Measurements from ENCODE around the gene C8A. TPM values are rescaled to one million over a fixed set of nuclear protein-coding genes. Genes with fewer than 3 reads are reported as not detected.

Gene C8A
- total and polyA plus RNA-seq, 4 experiments from 2014 or later = not detected

DNA sequence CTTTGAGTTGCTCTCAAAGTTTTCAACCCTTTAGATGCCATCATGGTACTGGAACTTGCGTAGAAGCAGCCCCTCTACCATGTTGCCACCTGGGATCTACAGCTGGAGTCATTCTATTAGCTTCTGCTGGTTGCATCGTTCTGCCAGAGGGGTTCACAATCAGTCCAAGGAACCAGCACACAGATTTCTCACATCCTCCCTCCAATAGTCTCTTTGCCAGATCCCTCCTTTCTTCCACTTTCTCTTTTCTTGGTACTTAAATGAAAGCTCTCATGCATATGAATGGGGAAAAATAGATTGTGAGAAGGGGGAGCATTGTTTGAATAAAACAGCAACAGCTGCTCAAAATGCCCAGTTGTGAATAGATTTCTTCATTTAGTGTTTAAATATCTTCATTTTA, 4.2 kb upstream of the C8A start:
- H3K36me3 ChIP-seq (ENCODE audit: insufficient read depth, low read length) = no peaks in the 10 kb centered on the region
- Mint-ChIP-seq H3K4me3 (no peak overlapping the region), H3K27me3 (peaks cover 0 to 10% of the 10 kb centered on the region in 2 donors), H3K4me1 (no peaks in the 10 kb centered on the region), H3K9me3 (no peaks in the 10 kb centered on the region), H3K36me3 (no peaks in the 10 kb centered on the region), H3K27ac (no peak overlapping the region)
- H3K27me3 ChIP-seq (ENCODE audit: insufficient read depth, low read length) = no peaks in the 10 kb centered on the region
- intact Hi-C loops (cut with micrococcal nuclease) = no loop called here
- H3K9me3 ChIP-seq (ENCODE audit: control insufficient read depth in 1 of 2, low read length in 2 of 2) = no peaks in the 10 kb centered on the region
- DNase-seq = no peak
- H3K4me1 ChIP-seq (ENCODE audit: insufficient read depth, low read length) = no peaks in the 10 kb centered on the region
- POLR2A ChIA-PET (ENCODE audit: partially characterized antibody) = no interaction called here
- no peak overlapping the region for H3K4me3 ChIP-seq (ENCODE audit: low read length in 2 of 2)
- CTCF ChIA-PET (ENCODE audit: partially characterized antibody) = interaction anchor here (0.9 kb wide), 1 partner anchor 17 kb away, joined by 5 read pairs; no protein-coding TSS in a partner anchor
- no peak overlapping the region for H3K27ac ChIP-seq (ENCODE audit: low read depth, low read length)

GRCh38 chr1:56850922-56851321, 3.7 kb upstream of the C8A start:
- Mint-ChIP-seq H3K27me3 (peaks cover 0 to 10% of the 10 kb centered on the region in 2 donors), H3K4me3 (no peak overlapping the region), H3K9me3 (no peaks in the 10 kb centered on the region), H3K36me3 (no peaks in the 10 kb centered on the region), H3K27ac (no peak overlapping the region), H3K4me1 (no peaks in the 10 kb centered on the region)
- intact Hi-C loops (cut with micrococcal nuclease) = no loop called here
- Histone ChIP-seq H3K9me3 (ENCODE audit: control insufficient read depth in 1 of 2, low read length in 2 of 2) (no peaks in the 10 kb centered on the region), H3K36me3 (ENCODE audit: insufficient read depth, low read length) (no peaks in the 10 kb centered on the region), H3K27me3 (ENCODE audit: insufficient read depth, low read length) (no peaks in the 10 kb centered on the region), H3K27ac (ENCODE audit: low read depth, low read length) (no peak overlapping the region), H3K4me1 (ENCODE audit: insufficient read depth, low read length) (no peaks in the 10 kb centered on the region), H3K4me3 (ENCODE audit: low read length in 2 of 2) (no peak overlapping the region)
- no peak for DNase-seq
- CTCF ChIA-PET (ENCODE audit: partially characterized antibody) = interaction anchor here (0.9 kb wide), 1 partner anchor 18 kb away, joined by 5 read pairs; no protein-coding TSS in a partner anchor
- POLR2A ChIA-PET (ENCODE audit: partially characterized antibody) = no interaction called here

- H3K36me3 Mint-ChIP-seq = no peaks in the 10 kb centered on the region
- Histone ChIP-seq H3K27ac (ENCODE audit: low read depth, low read length) (no peak overlapping the region), H3K27me3 (ENCODE audit: insufficient read depth, low read length) (no peaks in the 10 kb centered on the region), H3K36me3 (ENCODE audit: insufficient read depth, low read length) (no peaks in the 10 kb centered on the region), H3K4me1 (ENCODE audit: insufficient read depth, low read length) (no peaks in the 10 kb centered on the region), H3K4me3 (ENCODE audit: low read length in 2 of 2) (no peak overlapping the region), H3K9me3 (ENCODE audit: control insufficient read depth in 1 of 2, low read length in 2 of 2) (no peaks in the 10 kb centered on the region)
- ChIA-PET POLR2A (ENCODE audit: partially characterized antibody) (no interaction called here), CTCF (ENCODE audit: partially characterized antibody) (no interaction called here)
- intact Hi-C loops (cut with micrococcal nuclease) = no loop called here
- peaks cover 0 to 10% of the 10 kb centered on the region in 2 donors for H3K27me3 Mint-ChIP-seq
- H3K9me3 Mint-ChIP-seq = no peaks in the 10 kb centered on the region
- no peak overlapping the region for H3K4me3 Mint-ChIP-seq
- no peaks in the 10 kb centered on the region for H3K4me1 Mint-ChIP-seq
- DNase-seq = no peak
- no peak overlapping the region for H3K27ac Mint-ChIP-seq
These were observed 2.1 kb upstream of the C8A start for GRCh38 chr1:56852476-56852875.

GRCh38 chr1:56855190-56855589, 593 bp downstream of the C8A start:
- no peak overlapping the region for H3K4me3 Mint-ChIP-seq

GRCh38 chr1:56856186-56856585, 1.6 kb downstream of the C8A start:
- no peak overlapping the region for H3K27ac ChIP-seq (ENCODE audit: low read depth, low read length)
- Mint-ChIP-seq H3K27ac (no peak overlapping the region), H3K36me3 (no peaks in the 10 kb centered on the region), H3K27me3 (peaks cover 0 to 5% of the 10 kb centered on the region in 2 donors), H3K4me3 (no peak overlapping the region), H3K4me1 (no peaks in the 10 kb centered on the region), H3K9me3 (peaks cover 0 to 2% (median 0%) of the 10 kb centered on the region in 8 donors)
- no peaks in the 10 kb centered on the region for H3K9me3 ChIP-seq (ENCODE audit: control insufficient read depth in 1 of 2, low read length in 2 of 2)
- no peaks in the 10 kb centered on the region for H3K36me3 ChIP-seq (ENCODE audit: insufficient read depth, low read length)
- POLR2A ChIA-PET (ENCODE audit: partially characterized antibody) = no interaction called here
- H3K4me3 ChIP-seq (ENCODE audit: low read length in 2 of 2) = no peak overlapping the region
- DNase-seq = no peak
- H3K27me3 ChIP-seq (ENCODE audit: insufficient read depth, low read length) = no peaks in the 10 kb centered on the region
- intact Hi-C loops (cut with micrococcal nuclease) = no loop called here
- CTCF ChIA-PET (ENCODE audit: partially characterized antibody) = no interaction called here
- H3K4me1 ChIP-seq (ENCODE audit: insufficient read depth, low read length) = no peaks in the 10 kb centered on the region

More at GRCh38 chr1:56855190-56855589, 593 bp downstream of the C8A start:
- no peaks in the 10 kb centered on the region for H3K9me3 Mint-ChIP-seq
- H3K27ac ChIP-seq (ENCODE audit: low read depth, low read length) = no peak overlapping the region
- CTCF ChIA-PET (ENCODE audit: partially characterized antibody) = no interaction called here
- no peak overlapping the region for H3K27ac Mint-ChIP-seq
- no peaks in the 10 kb centered on the region for H3K36me3 Mint-ChIP-seq
- intact Hi-C loops (cut with micrococcal nuclease) = no loop called here
- H3K36me3 ChIP-seq (ENCODE audit: insufficient read depth, low read length) = no peaks in the 10 kb centered on the region
- no peaks in the 10 kb centered on the region for H3K9me3 ChIP-seq (ENCODE audit: control insufficient read depth in 1 of 2, low read length in 2 of 2)
- no peaks in the 10 kb centered on the region for H3K4me1 Mint-ChIP-seq
- no peak for DNase-seq
- H3K4me1 ChIP-seq (ENCODE audit: insufficient read depth, low read length) = no peaks in the 10 kb centered on the region
- H3K27me3 Mint-ChIP-seq = peaks cover 0 to 5% of the 10 kb centered on the region in 2 donors
- no peak overlapping the region for H3K4me3 ChIP-seq (ENCODE audit: low read length in 2 of 2)
- H3K27me3 ChIP-seq (ENCODE audit: insufficient read depth, low read length) = no peaks in the 10 kb centered on the region
- POLR2A ChIA-PET (ENCODE audit: partially characterized antibody) = no interaction called here

DNA sequence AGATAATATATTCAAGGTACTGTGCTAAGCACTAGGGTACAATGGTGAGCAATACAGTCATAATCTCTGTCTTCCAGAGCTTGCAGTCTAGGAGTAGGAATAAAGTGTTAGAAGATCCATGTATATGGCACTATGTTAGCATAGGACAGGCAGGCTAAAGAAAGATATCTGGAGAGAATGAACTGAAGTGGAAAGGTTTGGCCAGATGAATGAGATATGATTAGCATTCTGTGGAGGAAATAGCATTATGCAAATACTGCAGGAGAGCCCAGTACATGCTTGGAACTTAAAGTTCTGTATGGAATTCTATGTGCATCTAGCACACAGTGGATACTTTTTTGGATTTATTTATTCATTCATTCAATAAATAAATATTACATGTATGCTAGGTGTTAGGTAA, 4.7 kb downstream of the C8A start:
- Histone ChIP-seq H3K36me3 (ENCODE audit: insufficient read depth, low read length) (no peaks in the 10 kb centered on the region), H3K4me3 (ENCODE audit: low read length in 2 of 2) (no peak overlapping the region), H3K27me3 (ENCODE audit: insufficient read depth, low read length) (no peaks in the 10 kb centered on the region), H3K9me3 (ENCODE audit: control insufficient read depth in 1 of 2, low read length in 2 of 2) (no peaks in the 10 kb centered on the region), H3K27ac (ENCODE audit: low read depth, low read length) (no peak overlapping the region), H3K4me1 (ENCODE audit: insufficient read depth, low read length) (no peaks in the 10 kb centered on the region)
- H3K36me3 Mint-ChIP-seq = no peaks in the 10 kb centered on the region
- no peaks in the 10 kb centered on the region for H3K4me1 Mint-ChIP-seq
- DNase-seq = no peak
- peaks cover 0 to 6% (median 0%) of the 10 kb centered on the region in 8 donors for H3K9me3 Mint-ChIP-seq
- no peak overlapping the region for H3K27ac Mint-ChIP-seq
- intact Hi-C loops (cut with micrococcal nuclease) = no loop called here
- H3K27me3 Mint-ChIP-seq = no peaks in the 10 kb centered on the region
- H3K4me3 Mint-ChIP-seq = no peak overlapping the region
- ChIA-PET POLR2A (ENCODE audit: partially characterized antibody) (no interaction called here), CTCF (ENCODE audit: partially characterized antibody) (no interaction called here)

- DNase-seq = no peak
- intact Hi-C loops (cut with micrococcal nuclease) = no loop called here
- no peaks in the 10 kb centered on the region for H3K27me3 ChIP-seq (ENCODE audit: insufficient read depth, low read length)
- Mint-ChIP-seq H3K27ac (no peak overlapping the region), H3K4me3 (no peak overlapping the region), H3K36me3 (no peaks in the 10 kb centered on the region), H3K9me3 (peaks cover 0 to 6% (median 0%) of the 10 kb centered on the region in 8 donors), H3K4me1 (no peaks in the 10 kb centered on the region), H3K27me3 (peaks cover 0 to 2% of the 10 kb centered on the region in 2 donors)
- no peaks in the 10 kb centered on the region for H3K9me3 ChIP-seq (ENCODE audit: control insufficient read depth in 1 of 2, low read length in 2 of 2)
- H3K36me3 ChIP-seq (ENCODE audit: insufficient read depth, low read length) = no peaks in the 10 kb centered on the region
- CTCF ChIA-PET (ENCODE audit: partially characterized antibody) = no interaction called here
- no peaks in the 10 kb centered on the region for H3K4me1 ChIP-seq (ENCODE audit: insufficient read depth, low read length)
- no peak overlapping the region for H3K27ac ChIP-seq (ENCODE audit: low read depth, low read length)
- H3K4me3 ChIP-seq (ENCODE audit: low read length in 2 of 2) = no peak overlapping the region
- POLR2A ChIA-PET (ENCODE audit: partially characterized antibody) = no interaction called here
These were observed 8.8 kb downstream of the C8A start for GRCh38 chr1:56863265-56863992.

Data from CD4-positive, alpha-beta memory T cell (primary cell).